Measurements from ENCODE around the gene ARHGAP1. TPM values are rescaled to one million over a fixed set of nuclear protein-coding genes. Genes with fewer than 3 reads are reported as not detected.

ARHGAP1 gene
- total and polyA plus RNA-seq, 2 donors (not counting 3 experiments of a cell fraction or from before 2014, with no cell fraction given) = 30.9 to 58.2 TPM

DNA sequence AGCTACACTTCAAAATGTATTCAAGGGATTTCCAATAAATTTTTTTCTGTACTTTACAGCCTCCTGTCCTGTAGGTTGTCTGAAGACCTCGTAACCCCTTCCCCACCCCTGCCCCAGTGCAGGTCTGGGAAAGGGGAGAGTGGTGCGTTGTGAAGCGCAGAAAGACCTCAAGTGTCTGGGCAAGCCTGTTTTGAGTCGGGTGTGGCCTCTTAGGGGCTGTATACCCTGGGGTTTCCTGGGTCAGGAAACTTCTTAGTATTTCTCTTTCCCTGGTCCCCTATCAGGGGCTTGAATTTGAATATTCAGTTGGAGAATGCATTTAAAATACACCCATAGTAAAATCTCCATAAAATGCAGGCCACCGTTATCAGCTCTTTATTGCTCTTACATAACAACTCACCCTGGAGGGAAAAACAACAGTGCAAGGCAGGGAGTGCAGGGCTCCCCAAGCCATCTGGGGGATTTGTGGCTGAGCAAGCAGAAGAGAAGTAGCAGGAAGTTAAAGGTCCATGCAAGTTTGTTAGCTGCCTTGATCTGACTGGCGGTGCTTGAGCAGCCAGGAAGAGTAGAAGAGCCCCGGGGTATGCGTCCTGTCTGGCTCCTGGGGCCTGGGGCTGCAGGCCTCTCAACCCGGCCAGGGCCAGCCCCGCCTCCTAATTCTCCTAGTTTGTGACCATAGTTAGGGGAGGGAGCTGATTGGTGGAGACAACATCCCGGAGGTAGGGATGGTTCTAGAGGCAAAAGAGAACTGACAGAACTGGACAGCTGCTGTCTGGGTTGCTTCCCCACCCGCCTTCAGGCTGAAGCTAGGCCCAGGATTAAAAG is 25.7 kb downstream of the ARHGAP1 start:
- TF ChIP-seq EZH2 (IDR thresholded peaks at IDR 0.05; ENCODE audit: borderline replicate concordance, low read depth, low read length, severe bottlenecking) = no peak
- no peak for TF ChIP-seq POLR2AphosphoS5 (IDR thresholded peaks at IDR 0.05; ENCODE audit: insufficient read depth, low read depth, low read length)
- TF ChIP-seq, protein P1, sequence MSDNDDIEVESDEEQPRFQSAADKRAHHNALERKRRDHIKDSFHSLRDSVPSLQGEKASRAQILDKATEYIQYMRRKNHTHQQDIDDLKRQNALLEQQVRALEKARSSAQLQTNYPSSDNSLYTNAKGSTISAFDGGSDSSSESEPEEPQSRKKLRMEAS (IDR thresholded peaks at IDR 0.05; ENCODE audit: insufficient read depth, insufficient read length) = no peak
- no peak for TF ChIP-seq FOS (IDR thresholded peaks at IDR 0.05; ENCODE audit: borderline replicate concordance, insufficient read depth, low read length)
- no peak for TF ChIP-seq POLR2A (IDR thresholded peaks at IDR 0.05; ENCODE audit: low read depth, low read length)
- TF ChIP-seq MYC (IDR thresholded peaks at IDR 0.05; ENCODE audit: low read depth, low read length) = no peak
- TF ChIP-seq, protein P2, sequence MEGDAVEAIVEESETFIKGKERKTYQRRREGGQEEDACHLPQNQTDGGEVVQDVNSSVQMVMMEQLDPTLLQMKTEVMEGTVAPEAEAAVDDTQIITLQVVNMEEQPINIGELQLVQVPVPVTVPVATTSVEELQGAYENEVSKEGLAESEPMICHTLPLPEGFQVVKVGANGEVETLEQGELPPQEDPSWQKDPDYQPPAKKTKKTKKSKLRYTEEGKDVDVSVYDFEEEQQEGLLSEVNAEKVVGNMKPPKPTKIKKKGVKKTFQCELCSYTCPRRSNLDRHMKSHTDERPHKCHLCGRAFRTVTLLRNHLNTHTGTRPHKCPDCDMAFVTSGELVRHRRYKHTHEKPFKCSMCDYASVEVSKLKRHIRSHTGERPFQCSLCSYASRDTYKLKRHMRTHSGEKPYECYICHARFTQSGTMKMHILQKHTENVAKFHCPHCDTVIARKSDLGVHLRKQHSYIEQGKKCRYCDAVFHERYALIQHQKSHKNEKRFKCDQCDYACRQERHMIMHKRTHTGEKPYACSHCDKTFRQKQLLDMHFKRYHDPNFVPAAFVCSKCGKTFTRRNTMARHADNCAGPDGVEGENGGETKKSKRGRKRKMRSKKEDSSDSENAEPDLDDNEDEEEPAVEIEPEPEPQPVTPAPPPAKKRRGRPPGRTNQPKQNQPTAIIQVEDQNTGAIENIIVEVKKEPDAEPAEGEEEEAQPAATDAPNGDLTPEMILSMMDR (IDR thresholded peaks at IDR 0.05; ENCODE audit: extremely low read depth in 1 of 2, insufficient read depth in 1 of 2, low read depth in 1 of 2, low read length in 2 of 2) = no peak
- TF ChIP-seq GATA2 (IDR thresholded peaks at IDR 0.05; ENCODE audit: insufficient read depth, insufficient read length, low read depth, low read length) = no peak
- TF ChIP-seq JUN (IDR thresholded peaks at IDR 0.05; ENCODE audit: borderline replicate concordance, insufficient read depth, insufficient read length, low read depth) = no peak
- Histone ChIP-seq H4K20me1 (replicated peaks; ENCODE audit: control insufficient read depth, extremely low read depth, insufficient read depth, low read length) (no peaks in the 10 kb centered on the region), H3K36me3 (ENCODE audit: control insufficient read depth in 2 of 2, extremely low read depth in 1 of 2, insufficient read depth in 2 of 2, low read length in 2 of 2) (peaks cover 4 to 37% of the 10 kb centered on the region in 2 experiments), H2AFZ (ENCODE audit: low read depth, low read length) (no peak overlapping the region), H3K9me3 (replicated peaks; ENCODE audit: control insufficient read depth, insufficient read depth, low read length) (no peaks in the 10 kb centered on the region), H3K4me3 (replicated peaks in 1 of 3; ENCODE audit: insufficient read depth in 1 of 3, low read depth in 1 of 3, low read length in 3 of 3) (no peak overlapping the region), H3K4me2 (ENCODE audit: insufficient read depth, low read length) (no peak overlapping the region), H3K9me1 (replicated peaks; ENCODE audit: control insufficient read depth, extremely low read depth, insufficient read depth, low read length) (no peaks in the 10 kb centered on the region), H3K27ac (ENCODE audit: insufficient read depth, low read depth, low read length) (no peak overlapping the region), H3K27me3 (ENCODE audit: control insufficient read depth in 2 of 2, insufficient read depth in 2 of 2, low read length in 2 of 2) (no peaks in the 10 kb centered on the region), H3K9ac (replicated peaks; ENCODE audit: extremely low read depth, insufficient read depth, low read length) (no peak overlapping the region), H3K4me1 (ENCODE audit: control insufficient read depth, extremely low read depth, insufficient read depth, low read length) (no peaks in the 10 kb centered on the region), H3K79me2 (ENCODE audit: control insufficient read depth, insufficient read depth, low read length) (no peaks in the 10 kb centered on the region)
- CTCF ChIA-PET = interaction anchor here (1.1 to 1.9 kb wide), 3 partner anchors 9 to 26 kb away, joined by 3 to 6 read pairs (median 3); partner anchors contain the start of genes ARHGAP1 and ZNF408
- no TSS peak for BruUV-seq (replicated peaks)
- DNase-seq (ENCODE audit: low read depth, low spot score) (no peak), FAIRE-seq (no peak)
- intact Hi-C loops (cut with micrococcal nuclease) = no loop called here
- POLR2A ChIA-PET = no interaction called here
- dilution Hi-C loops (cut with MboI; ENCODE audit: extremely low pct_ligation_motif_present, low sequenced_read_pairs) = no loop called here
